DND-41 (cell line): ENCODE results near the gene CCDC154.

Experiments
- ATAC-seq: fragments of 200-7000 bp; cut with Tn5 transposase; 3 replicates; pipeline ENCODE4 v1.9.1; 2021; ENCODE audit warnings: low read depth; ENCODE audit not compliant: insufficient read depth
- DNase-seq: peaks from one replicate; pipeline ENCODE4 v3.0.0-alpha.2; 2020
- H2AFZ ChIP-seq: 2 replicates; pipeline ENCODE4 v1.6.0; 2012; ENCODE audit warnings: low read depth, low read length
- H3K27ac ChIP-seq: 2 replicates; pipeline ENCODE4 v1.5.1; 2012; ENCODE audit warnings: low read length, inconsistent platforms
- H3K27me3 ChIP-seq: fragments of 200-600 bp; sonication (generic); 2 replicates; pipeline ENCODE4 v1.6.0; 2012; ENCODE audit warnings: low read length, mild to moderate bottlenecking, inconsistent platforms; ENCODE audit not compliant: insufficient read depth, poor library complexity
- H3K36me3 ChIP-seq: 2 replicates; pipeline ENCODE4 v1.5.1; 2012; ENCODE audit warnings: low read length, inconsistent platforms; ENCODE audit not compliant: insufficient read depth
- H3K4me1 ChIP-seq: 2 replicates; pipeline ENCODE4 v1.5.1; 2012; ENCODE audit warnings: mild to moderate bottlenecking, low read length; ENCODE audit not compliant: insufficient read depth
- H3K4me2 ChIP-seq: 2 replicates; pipeline ENCODE4 v1.6.0; 2012; ENCODE audit warnings: mild to moderate bottlenecking, moderate library complexity, low read length, inconsistent platforms; ENCODE audit not compliant: insufficient read depth
- H3K4me3 ChIP-seq, 2 experiments: fragments of 200-600 bp in 1 of 2; shearing (Covaris generic) in 1 of 2; 2 replicates each; pipeline ENCODE4 v1.5.1; 2012 to 2016; ENCODE audit warnings: inconsistent platforms in 2 of 2, low read length in 2 of 2, mild to moderate bottlenecking in 2 of 2, low read depth in 1 of 2, moderate library complexity in 1 of 2
- H3K79me2 ChIP-seq: 2 replicates; pipeline ENCODE4 v1.6.0; 2012; ENCODE audit warnings: low read length, inconsistent platforms; ENCODE audit not compliant: insufficient read depth
- H3K9ac ChIP-seq: 2 replicates; pipeline ENCODE4 v1.6.0; 2012; ENCODE audit warnings: low read depth, mild to moderate bottlenecking, inconsistent platforms, low read length, moderate library complexity
- H3K9me3 ChIP-seq: 2 replicates; pipeline ENCODE4 v1.5.1; 2012; ENCODE audit warnings: low read length, moderate library complexity, mild to moderate bottlenecking, inconsistent platforms; ENCODE audit not compliant: insufficient read depth, severe bottlenecking
- H4K20me1 ChIP-seq: 2 replicates; pipeline ENCODE4 v1.6.0; 2012; ENCODE audit warnings: low read length; ENCODE audit not compliant: insufficient read depth
- EZH2 ChIP-seq: IDR thresholded peaks from 3 replicates; pipeline ENCODE4 v1.6.1; 2012; ENCODE audit warnings: borderline replicate concordance, low read depth, mild to moderate bottlenecking, moderate library complexity, low read length, inconsistent platforms; ENCODE audit not compliant: severe bottlenecking
- TF ChIP-seq, protein P1 (sequence below): IDR thresholded peaks from 2 replicates; pipeline ENCODE4 v1.5.1; 2012; ENCODE audit warnings: borderline replicate concordance, low read length, moderate library complexity, mild to moderate bottlenecking; ENCODE audit not compliant: poor library complexity, severe bottlenecking; ENCODE audit errors: extremely low read depth

The CCDC154 gene

DNA sequence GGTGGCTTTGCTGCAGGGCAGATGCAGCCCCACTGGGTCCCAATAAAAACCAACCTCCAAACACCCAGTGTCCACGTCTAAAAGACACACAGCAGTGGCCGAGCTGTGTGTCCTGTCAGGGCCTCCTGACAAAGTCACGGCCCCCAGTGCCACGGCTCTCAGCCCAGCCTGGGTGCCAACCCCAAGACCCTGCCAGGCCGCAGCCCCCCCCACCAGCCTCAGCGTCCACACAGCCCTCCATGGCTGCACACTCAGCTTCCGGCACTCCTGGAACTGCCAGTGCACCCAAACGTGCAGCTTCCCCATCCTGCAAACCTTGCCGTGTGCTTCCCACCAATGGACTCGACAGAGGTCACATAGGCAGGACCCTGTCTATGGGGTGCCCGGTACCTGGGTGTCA lies 3.6 kb upstream of the CCDC154 start:
- H2AFZ ChIP-seq: no peak overlapping the region
- H3K4me2 ChIP-seq: no peak overlapping the region
- H3K4me1 ChIP-seq: no peaks in the 10 kb centered on the region
- TF ChIP-seq EZH2: no peak
- TF ChIP-seq, protein P1, sequence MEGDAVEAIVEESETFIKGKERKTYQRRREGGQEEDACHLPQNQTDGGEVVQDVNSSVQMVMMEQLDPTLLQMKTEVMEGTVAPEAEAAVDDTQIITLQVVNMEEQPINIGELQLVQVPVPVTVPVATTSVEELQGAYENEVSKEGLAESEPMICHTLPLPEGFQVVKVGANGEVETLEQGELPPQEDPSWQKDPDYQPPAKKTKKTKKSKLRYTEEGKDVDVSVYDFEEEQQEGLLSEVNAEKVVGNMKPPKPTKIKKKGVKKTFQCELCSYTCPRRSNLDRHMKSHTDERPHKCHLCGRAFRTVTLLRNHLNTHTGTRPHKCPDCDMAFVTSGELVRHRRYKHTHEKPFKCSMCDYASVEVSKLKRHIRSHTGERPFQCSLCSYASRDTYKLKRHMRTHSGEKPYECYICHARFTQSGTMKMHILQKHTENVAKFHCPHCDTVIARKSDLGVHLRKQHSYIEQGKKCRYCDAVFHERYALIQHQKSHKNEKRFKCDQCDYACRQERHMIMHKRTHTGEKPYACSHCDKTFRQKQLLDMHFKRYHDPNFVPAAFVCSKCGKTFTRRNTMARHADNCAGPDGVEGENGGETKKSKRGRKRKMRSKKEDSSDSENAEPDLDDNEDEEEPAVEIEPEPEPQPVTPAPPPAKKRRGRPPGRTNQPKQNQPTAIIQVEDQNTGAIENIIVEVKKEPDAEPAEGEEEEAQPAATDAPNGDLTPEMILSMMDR: no peak
- no peaks in the 10 kb centered on the region for H3K27me3 ChIP-seq
- DNase-seq: no peak
- H3K27ac ChIP-seq: no peak overlapping the region
- no peaks in the 10 kb centered on the region for H3K79me2 ChIP-seq
- no peak overlapping the region for H3K4me3 ChIP-seq
- no peak overlapping the region for H3K9ac ChIP-seq
- no peaks in the 10 kb centered on the region for H3K9me3 ChIP-seq
- H3K36me3 ChIP-seq: peaks cover 65% of the 10 kb centered on the region
- ATAC-seq: no peak
- H4K20me1 ChIP-seq: peaks cover 11% of the 10 kb centered on the region; the same call in 1 of the 2 replicates

DNA sequence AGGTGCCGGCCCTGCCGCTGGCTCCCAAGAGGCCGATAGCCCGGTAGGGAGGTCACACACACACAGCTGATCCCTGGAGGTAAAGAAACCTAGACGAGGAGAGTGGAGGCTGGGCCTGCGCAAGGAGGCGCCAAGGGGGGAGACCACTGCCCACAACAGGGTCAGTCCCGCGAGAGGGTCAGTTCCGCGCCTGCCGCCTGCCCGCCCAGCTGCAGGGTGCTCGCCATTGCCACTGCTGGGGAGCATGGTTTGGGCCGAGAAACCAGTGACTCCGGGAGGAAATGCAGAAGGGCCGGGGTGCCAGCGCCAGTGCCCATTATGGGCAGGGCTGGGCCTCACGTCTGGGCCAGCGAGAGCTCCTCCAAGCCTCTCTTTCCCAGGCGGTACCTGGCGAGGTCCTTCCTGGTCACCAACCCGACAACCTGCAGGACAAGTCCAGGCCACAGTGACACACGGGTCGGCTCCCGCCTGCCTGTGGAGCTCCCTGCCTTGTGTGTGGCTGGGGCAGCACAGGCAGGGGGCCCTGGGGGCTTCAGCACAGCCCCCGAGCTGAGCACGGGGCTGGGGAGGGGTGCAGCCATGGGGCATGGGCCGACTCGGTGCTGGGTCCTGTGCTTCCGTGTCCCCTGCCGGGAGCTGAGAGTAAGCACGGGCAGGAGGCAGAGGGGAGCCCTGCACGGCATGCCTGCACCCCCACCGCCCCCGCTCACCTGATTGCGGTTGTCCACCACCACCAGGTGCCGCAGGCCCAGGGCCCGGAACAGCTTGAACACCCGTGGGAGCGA lies 2.1 kb upstream of the CCDC154 start:
- Histone ChIP-seq H3K27ac (no peak overlapping the region), H3K79me2 (no peaks in the 10 kb centered on the region), H3K9me3 (no peaks in the 10 kb centered on the region), H3K4me1 (no peaks in the 10 kb centered on the region), H2AFZ (no peak overlapping the region), H3K4me2 (no peak overlapping the region), H3K36me3 (peaks cover 51% of the 10 kb centered on the region), H3K4me3 (no peak overlapping the region), H4K20me1 (peaks cover 11% of the 10 kb centered on the region; the same call in 1 of the 2 replicates), H3K9ac (no peak overlapping the region), H3K27me3 (no peaks in the 10 kb centered on the region)
- ATAC-seq: no peak
- TF ChIP-seq, protein P1: no peak
- no peak for TF ChIP-seq EZH2
- DNase-seq: no peak

DNA sequence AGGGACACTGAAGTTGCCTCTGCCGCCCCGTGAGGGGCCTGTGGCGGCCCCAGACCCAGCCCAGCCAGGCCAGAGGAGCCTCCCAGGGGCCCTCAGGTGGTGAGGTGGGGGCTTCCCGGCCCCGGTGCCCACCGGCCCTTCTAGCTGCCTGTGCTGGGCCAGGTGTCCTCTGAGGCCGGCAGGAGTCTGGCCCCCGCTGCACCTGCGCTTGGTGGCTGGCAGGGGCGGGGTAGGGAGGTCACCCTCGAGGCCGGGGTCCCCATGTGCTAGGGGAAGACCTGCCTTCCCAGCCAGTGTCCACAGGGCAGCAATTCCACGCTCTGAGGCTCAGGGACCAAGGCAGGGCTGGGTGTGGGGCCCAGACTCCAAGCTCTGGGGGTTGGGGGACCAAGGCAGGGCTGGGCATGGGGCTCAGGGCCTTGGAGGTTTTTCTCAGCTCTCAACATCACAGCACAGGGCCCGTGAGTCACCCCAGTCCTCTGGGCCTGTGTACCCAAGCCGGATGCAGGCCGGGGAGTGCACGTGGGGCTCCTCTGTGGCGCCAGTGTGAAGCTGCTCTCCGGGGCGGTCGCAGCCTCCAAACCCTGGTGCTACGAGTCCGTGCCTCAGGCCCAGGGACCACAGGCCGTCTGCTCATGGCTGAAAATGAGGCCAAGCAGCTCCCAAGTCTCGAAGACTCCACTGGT lies 1.3 kb upstream of the CCDC154 start:
- ATAC-seq (no peak), DNase-seq (no peak)
- peaks cover 11% of the 10 kb centered on the region; the same call in 1 of the 2 replicates for H4K20me1 ChIP-seq
- no peak for TF ChIP-seq EZH2
- TF ChIP-seq, protein P1: no peak
- no peak overlapping the region for H3K4me3 ChIP-seq
- no peaks in the 10 kb centered on the region for H3K27me3 ChIP-seq
- H3K27ac ChIP-seq: no peak overlapping the region
- H3K4me1 ChIP-seq: no peaks in the 10 kb centered on the region
- H3K79me2 ChIP-seq: no peaks in the 10 kb centered on the region
- H3K9me3 ChIP-seq: no peaks in the 10 kb centered on the region
- peaks cover 43% of the 10 kb centered on the region for H3K36me3 ChIP-seq
- H2AFZ ChIP-seq: no peak overlapping the region
- H3K4me2 ChIP-seq: no peak overlapping the region
- no peak overlapping the region for H3K9ac ChIP-seq
